Measurements from ENCODE around the gene C5AR1.
"Not testable (repeated sequence)": the region's sequence is repeated elsewhere in the genome, so short reads cannot be mapped to it uniquely, and the experiment has no call there.

C5AR1 gene

DNA sequence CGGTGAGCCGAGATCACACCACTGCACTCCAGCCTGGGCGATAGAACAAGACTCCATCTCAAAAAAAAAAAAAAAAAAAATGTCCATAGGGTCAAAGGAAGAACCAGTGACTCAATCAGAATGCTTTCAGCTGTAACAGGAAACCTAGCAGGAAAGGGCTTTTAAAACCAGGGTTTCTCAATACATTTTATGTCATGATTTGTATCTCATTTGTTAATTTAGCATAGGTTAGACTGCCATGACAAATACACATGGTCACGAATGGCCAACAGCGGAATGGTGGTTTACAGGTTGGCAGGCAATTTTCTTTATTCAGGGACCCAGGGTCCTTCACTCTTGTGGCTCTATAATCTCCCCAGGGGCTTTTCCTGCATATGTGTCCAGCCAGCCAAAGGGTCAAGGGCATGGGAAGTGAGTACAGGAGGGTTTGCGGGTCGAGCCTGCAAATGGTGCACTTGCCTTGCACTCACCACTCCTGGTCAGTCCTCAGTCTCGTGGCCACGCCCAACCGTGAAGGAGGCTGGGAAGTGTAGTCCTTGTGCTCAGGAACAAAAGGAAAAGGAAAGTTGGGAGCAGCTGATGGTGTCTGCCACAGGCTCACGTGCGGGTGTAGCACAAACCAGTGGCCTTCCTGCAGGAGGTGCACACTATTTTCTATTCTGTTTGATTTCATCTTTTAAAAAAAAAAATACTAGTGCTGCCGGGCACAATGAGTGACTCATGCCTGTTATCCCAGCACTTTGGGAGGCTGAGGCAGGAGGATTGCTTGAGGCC lies 54.3 kb downstream of the C5AR1 start:
- TF ChIP-seq, protein P1, sequence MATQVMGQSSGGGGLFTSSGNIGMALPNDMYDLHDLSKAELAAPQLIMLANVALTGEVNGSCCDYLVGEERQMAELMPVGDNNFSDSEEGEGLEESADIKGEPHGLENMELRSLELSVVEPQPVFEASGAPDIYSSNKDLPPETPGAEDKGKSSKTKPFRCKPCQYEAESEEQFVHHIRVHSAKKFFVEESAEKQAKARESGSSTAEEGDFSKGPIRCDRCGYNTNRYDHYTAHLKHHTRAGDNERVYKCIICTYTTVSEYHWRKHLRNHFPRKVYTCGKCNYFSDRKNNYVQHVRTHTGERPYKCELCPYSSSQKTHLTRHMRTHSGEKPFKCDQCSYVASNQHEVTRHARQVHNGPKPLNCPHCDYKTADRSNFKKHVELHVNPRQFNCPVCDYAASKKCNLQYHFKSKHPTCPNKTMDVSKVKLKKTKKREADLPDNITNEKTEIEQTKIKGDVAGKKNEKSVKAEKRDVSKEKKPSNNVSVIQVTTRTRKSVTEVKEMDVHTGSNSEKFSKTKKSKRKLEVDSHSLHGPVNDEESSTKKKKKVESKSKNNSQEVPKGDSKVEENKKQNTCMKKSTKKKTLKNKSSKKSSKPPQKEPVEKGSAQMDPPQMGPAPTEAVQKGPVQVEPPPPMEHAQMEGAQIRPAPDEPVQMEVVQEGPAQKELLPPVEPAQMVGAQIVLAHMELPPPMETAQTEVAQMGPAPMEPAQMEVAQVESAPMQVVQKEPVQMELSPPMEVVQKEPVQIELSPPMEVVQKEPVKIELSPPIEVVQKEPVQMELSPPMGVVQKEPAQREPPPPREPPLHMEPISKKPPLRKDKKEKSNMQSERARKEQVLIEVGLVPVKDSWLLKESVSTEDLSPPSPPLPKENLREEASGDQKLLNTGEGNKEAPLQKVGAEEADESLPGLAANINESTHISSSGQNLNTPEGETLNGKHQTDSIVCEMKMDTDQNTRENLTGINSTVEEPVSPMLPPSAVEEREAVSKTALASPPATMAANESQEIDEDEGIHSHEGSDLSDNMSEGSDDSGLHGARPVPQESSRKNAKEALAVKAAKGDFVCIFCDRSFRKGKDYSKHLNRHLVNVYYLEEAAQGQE (IDR thresholded peaks at IDR 0.05; ENCODE audit: insufficient replicate concordance, low read depth) = no peak
- TF ChIP-seq GABPA (IDR thresholded peaks at IDR 0.05; ENCODE audit: low read depth) (no peak), SPI1 (IDR thresholded peaks at IDR 0.05; ENCODE audit: borderline replicate concordance, low read depth) (no peak), POLR2AphosphoS5 (IDR thresholded peaks at IDR 0.05; ENCODE audit: low read depth) (no peak)
- TF ChIP-seq, protein P2, sequence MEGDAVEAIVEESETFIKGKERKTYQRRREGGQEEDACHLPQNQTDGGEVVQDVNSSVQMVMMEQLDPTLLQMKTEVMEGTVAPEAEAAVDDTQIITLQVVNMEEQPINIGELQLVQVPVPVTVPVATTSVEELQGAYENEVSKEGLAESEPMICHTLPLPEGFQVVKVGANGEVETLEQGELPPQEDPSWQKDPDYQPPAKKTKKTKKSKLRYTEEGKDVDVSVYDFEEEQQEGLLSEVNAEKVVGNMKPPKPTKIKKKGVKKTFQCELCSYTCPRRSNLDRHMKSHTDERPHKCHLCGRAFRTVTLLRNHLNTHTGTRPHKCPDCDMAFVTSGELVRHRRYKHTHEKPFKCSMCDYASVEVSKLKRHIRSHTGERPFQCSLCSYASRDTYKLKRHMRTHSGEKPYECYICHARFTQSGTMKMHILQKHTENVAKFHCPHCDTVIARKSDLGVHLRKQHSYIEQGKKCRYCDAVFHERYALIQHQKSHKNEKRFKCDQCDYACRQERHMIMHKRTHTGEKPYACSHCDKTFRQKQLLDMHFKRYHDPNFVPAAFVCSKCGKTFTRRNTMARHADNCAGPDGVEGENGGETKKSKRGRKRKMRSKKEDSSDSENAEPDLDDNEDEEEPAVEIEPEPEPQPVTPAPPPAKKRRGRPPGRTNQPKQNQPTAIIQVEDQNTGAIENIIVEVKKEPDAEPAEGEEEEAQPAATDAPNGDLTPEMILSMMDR (IDR thresholded peaks at IDR 0.05; ENCODE audit: insufficient read depth, low read length) = no peak
- DNase-seq (ENCODE audit: low read depth in 1 of 2, low spot score in 1 of 2) = no peak
- Histone ChIP-seq H3K27me3 (ENCODE audit: insufficient read depth, poor library complexity, severe bottlenecking) (no peaks in the 10 kb centered on the region), H3K27ac (replicated peaks) (peak overlapping the region; percentile 43; the same call in 1 of the 2 replicates), H3K4me3 (replicated peaks; ENCODE audit: insufficient read depth, low read length) (no peak overlapping the region)

DNA sequence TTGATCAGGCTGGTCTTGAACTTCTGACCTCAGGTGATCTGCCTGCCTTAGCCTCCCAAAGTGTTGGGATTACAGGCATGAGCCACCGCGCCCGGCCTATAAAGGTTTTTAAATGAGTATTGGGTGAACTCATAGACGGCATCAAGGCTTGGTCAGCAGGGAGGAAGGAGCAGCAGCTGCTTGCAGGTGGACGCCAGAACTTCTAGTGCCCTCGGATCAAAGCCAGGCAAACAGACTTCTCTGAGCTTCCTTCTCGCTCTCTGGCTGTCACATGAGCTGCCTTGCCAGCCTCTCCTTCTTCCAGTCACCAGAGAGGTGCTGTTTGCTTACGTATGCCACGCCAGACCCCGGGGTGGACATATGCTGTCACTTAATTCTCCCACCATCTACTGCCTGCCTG lies 55.8 kb downstream of the C5AR1 start:
- not testable (repeated sequence) for H3K4me3 ChIP-seq (replicated peaks; ENCODE audit: insufficient read depth, low read length); DNase-seq (ENCODE audit: low read depth in 1 of 2, low spot score in 1 of 2); H3K27ac ChIP-seq (replicated peaks); H3K27me3 ChIP-seq (ENCODE audit: insufficient read depth, poor library complexity, severe bottlenecking)

DNA sequence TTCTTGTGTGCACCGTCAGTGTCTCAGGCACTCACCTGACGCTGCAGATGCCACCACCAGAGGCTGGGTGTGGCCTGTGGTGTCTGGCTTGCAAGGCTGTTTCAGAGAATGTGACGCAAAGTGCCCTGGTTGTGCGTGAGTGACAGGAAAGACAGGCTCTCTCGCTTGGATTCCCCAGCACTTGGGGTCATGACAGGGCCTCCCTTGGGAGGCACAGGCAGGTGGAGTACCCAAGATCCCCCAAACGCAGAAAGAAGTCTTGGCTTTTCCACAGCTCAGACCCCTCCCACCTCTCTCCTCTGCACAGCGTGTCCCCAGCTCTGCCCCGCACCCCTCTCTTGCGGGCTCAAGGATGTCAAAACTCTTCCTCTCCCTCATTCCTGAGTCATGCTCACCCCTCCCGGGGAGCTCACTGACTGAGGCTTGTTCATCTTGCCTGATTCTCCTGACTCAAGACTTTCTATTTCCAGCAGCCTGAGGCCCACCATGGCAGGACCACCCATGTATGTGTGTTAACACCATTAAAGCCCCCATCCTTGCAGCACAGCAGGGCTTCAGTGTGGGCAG lies 60.5 kb downstream of the C5AR1 start:
- TF ChIP-seq SPI1 (IDR thresholded peaks at IDR 0.05; ENCODE audit: borderline replicate concordance, low read depth) (0 out of 2 replicates have a peak, but pooled peaks have one; percentile 24), POLR2AphosphoS5 (IDR thresholded peaks at IDR 0.05; ENCODE audit: low read depth) (no peak)
- Histone ChIP-seq H3K27ac (replicated peaks) (peak overlapping the region; percentile 74), H3K4me3 (replicated peaks; ENCODE audit: insufficient read depth, low read length) (no peak overlapping the region), H3K27me3 (ENCODE audit: insufficient read depth, poor library complexity, severe bottlenecking) (no peaks in the 10 kb centered on the region)
- DNase-seq (ENCODE audit: low read depth in 1 of 2, low spot score in 1 of 2) = peak; percentile 62 to 92

- no peak overlapping the region for H3K4me3 ChIP-seq (replicated peaks; ENCODE audit: insufficient read depth, low read length)
- no peak for DNase-seq (ENCODE audit: low read depth in 1 of 2, low spot score in 1 of 2)
- no peaks in the 10 kb centered on the region for H3K27me3 ChIP-seq (ENCODE audit: insufficient read depth, poor library complexity, severe bottlenecking)
- TF ChIP-seq SPI1 (IDR thresholded peaks at IDR 0.05; ENCODE audit: borderline replicate concordance, low read depth) (no peak), POLR2AphosphoS5 (IDR thresholded peaks at IDR 0.05; ENCODE audit: low read depth) (no peak), GABPA (IDR thresholded peaks at IDR 0.05; ENCODE audit: low read depth) (no peak)
- TF ChIP-seq, protein P1 (IDR thresholded peaks at IDR 0.05; ENCODE audit: insufficient replicate concordance, low read depth) = no peak
- TF ChIP-seq, protein P2 (IDR thresholded peaks at IDR 0.05; ENCODE audit: insufficient read depth, low read length) = no peak
- peak overlapping the region; percentile 74 for H3K27ac ChIP-seq (replicated peaks)
Measured at GRCh38 chr19:47371261-47371660, 61.6 kb downstream of the C5AR1 start.
